GM12872 (cell line): Measurements from ENCODE around the gene AP2A1.

ENCODE experiments used
- TF ChIP-seq, protein P1 (sequence below): IDR thresholded peaks from 3 replicates; pipeline ENCODE4 v1.5.1; 2011; ENCODE audit warnings: low read depth, mild to moderate bottlenecking, low read length, moderate library complexity; ENCODE audit not compliant: insufficient read depth

The AP2A1 gene

DNA sequence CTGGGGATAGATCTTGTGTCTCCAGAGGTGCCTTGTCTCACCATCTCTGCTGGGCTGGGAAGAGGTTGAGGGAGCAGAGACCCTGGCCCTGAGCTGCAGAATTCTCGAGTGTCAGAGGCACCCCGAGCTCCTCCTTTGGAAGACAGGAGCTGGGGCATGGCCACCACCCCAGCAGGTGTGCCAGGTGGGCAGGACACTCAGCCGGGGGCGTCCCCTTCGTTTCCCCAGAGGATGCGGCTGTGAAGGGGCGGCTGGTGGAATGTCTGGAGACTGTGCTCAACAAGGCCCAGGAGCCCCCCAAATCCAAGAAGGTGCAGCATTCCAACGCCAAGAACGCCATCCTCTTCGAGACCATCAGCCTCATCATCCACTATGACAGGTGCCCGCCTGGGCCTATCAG lies 31.8 kb downstream of the AP2A1 start:
- TF ChIP-seq, protein P1, sequence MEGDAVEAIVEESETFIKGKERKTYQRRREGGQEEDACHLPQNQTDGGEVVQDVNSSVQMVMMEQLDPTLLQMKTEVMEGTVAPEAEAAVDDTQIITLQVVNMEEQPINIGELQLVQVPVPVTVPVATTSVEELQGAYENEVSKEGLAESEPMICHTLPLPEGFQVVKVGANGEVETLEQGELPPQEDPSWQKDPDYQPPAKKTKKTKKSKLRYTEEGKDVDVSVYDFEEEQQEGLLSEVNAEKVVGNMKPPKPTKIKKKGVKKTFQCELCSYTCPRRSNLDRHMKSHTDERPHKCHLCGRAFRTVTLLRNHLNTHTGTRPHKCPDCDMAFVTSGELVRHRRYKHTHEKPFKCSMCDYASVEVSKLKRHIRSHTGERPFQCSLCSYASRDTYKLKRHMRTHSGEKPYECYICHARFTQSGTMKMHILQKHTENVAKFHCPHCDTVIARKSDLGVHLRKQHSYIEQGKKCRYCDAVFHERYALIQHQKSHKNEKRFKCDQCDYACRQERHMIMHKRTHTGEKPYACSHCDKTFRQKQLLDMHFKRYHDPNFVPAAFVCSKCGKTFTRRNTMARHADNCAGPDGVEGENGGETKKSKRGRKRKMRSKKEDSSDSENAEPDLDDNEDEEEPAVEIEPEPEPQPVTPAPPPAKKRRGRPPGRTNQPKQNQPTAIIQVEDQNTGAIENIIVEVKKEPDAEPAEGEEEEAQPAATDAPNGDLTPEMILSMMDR, result no peak

GRCh38 chr19:49799271-49799797 lies 32.5 kb downstream of the AP2A1 start:
- TF ChIP-seq, protein P1, result no peak

DNA sequence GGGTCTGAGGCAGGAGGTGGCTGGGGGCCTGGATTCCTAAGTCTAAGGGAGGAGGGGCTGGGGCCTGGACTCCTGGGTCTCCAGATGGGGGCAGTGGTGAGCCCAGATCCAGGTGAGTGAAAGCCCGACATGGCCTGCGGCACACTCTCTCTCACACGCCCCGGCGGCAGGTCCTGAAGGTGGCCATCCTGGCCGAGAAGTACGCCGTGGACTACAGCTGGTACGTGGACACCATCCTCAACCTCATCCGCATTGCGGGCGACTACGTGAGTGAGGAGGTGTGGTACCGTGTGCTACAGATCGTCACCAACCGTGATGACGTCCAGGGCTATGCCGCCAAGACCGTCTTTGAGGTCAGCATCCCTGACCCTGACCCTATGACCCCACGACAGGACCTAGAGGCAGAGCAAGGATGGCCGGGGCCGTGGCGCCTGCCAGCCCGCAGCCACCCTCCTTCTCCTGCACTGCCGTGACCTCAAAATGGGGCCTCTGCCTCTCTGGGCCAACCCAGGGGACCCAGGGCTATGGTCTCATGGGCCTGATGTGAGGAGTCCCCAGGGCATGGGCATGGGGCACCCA lies 33.1 kb downstream of the AP2A1 start:
- TF ChIP-seq, protein P1, result peak; percentile 31; the same call in 2 of the 3 replicates

DNA sequence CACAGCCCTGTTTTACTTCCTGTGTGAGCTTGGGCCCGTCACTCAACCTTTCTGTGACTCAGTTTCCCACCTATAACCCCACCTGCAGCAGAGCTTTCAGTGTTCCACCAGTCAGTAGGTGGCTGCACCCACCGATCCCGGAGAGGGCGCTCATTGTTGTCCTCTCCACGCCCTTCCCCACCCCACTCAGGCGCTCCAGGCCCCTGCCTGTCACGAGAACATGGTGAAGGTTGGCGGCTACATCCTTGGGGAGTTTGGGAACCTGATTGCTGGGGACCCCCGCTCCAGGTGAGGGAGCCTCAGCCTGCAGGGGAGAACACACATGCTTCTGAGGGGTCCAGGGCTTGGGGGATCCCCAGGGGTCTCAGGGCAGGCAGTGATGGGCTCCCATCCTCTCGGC lies 34.0 kb downstream of the AP2A1 start:
- TF ChIP-seq, protein P1, result no peak

GRCh38 chr19:49801401-49801888 lies 34.6 kb downstream of the AP2A1 start:
- TF ChIP-seq, protein P1, result no peak

DNA sequence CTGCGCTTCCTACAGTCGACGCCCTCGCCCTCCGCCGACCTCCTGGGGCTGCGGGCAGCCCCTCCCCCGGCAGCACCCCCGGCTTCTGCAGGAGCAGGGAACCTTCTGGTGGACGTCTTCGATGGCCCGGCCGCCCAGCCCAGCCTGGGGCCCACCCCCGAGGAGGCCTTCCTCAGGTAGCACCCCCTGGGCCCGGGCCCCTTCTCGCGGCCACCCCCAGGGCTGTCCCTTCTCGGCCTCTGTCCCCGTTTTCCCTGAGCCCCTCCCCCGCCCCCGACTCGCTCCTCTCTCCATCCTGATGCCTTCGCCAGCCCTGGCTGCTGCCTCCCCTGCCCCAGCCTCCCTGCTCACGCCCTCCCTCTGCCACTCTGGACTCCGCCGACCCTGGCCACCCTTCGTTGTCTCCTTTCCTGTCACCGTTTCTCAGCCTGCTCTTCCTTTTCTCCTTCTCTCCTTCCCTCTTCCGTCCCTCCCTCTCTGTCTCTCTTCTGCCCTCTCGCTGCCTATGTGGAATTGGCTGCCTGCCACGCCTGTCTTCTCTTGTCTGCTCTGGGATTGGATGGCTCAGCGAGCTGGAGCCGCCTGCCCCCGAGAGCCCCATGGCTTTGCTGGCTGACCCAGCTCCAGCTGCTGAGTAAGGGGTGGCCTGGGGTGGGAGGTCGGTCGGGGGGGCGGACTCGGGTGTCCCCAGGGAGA lies 35.3 kb downstream of the AP2A1 start:
- TF ChIP-seq, protein P1, result no peak

DNA sequence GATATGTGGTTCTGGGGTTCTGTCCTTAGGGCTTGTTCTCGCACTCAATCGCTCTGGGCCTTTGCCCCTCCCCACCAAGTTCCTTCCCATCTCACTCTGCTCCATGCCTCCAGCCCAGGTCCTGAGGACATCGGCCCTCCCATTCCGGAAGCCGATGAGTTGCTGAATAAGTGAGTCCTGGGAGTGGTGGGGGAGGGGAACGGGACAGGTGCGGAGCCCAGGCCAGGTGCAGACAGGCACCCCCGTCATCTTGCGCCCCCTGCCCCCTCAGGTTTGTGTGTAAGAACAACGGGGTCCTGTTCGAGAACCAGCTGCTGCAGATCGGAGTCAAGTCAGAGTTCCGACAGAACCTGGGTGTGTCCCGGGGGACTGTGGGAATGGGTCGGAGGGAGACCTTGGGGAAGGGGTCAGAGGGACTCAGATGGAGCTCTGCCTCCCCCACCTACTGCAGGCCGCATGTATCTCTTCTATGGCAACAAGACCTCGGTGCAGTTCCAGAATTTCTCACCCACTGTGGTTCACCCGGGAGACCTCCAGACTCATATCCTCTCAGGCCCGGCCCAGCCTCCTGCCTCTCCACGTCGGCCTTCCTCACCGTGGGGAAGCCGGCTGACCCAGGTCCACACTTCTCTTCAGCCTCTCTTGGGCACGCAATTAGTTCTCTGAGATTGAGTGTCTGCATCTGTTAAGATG lies 36.2 kb downstream of the AP2A1 start:
- TF ChIP-seq, protein P1, result no peak
